ENCODE data around the gene MRTFA. TPM values are rescaled to one million over a fixed set of nuclear protein-coding genes. Genes with fewer than 3 reads are reported as not detected.
"Not testable (repeated sequence)": the region's sequence is repeated elsewhere in the genome, so short reads cannot be mapped to it uniquely, and the experiment has no call there.

Gene MRTFA
- total RNA-seq, 2 experiments from 2014 or later, result 55.3 to 58.9 TPM

- peaks cover 0 to 18% of the 10 kb centered on the region in 2 experiments for H3K27me3 ChIP-seq (ENCODE audit: control insufficient read depth in 1 of 2, insufficient read depth in 2 of 2, low read length in 2 of 2)
- ATAC-seq (ENCODE audit: poor library complexity) (no peak), DNase-seq (no peak)
- Mint-ChIP-seq H3K9me3 (no peaks in the 10 kb centered on the region), H3K27ac (no peak within 1 kb of the TSS), H3K4me3 (no peak within 1 kb of the TSS), H3K36me3 (ENCODE audit: low read depth) (no peaks in the 10 kb centered on the region), H3K27me3 (peaks cover 26% of the 10 kb centered on the region), H3K4me1 (ENCODE audit: low read depth) (peaks cover 13% of the 10 kb centered on the region)
- ChIA-PET POLR2A (interaction anchor here (1.2 kb wide), 1 partner anchor 43 kb away, joined by 4 read pairs; the partner anchor contains the start of gene MRTFA), CTCF (no interaction called here)
- peaks cover 23% of the 10 kb centered on the region for H3K4me1 ChIP-seq (ENCODE audit: insufficient read depth, low read length)
- TF ChIP-seq, protein P1, sequence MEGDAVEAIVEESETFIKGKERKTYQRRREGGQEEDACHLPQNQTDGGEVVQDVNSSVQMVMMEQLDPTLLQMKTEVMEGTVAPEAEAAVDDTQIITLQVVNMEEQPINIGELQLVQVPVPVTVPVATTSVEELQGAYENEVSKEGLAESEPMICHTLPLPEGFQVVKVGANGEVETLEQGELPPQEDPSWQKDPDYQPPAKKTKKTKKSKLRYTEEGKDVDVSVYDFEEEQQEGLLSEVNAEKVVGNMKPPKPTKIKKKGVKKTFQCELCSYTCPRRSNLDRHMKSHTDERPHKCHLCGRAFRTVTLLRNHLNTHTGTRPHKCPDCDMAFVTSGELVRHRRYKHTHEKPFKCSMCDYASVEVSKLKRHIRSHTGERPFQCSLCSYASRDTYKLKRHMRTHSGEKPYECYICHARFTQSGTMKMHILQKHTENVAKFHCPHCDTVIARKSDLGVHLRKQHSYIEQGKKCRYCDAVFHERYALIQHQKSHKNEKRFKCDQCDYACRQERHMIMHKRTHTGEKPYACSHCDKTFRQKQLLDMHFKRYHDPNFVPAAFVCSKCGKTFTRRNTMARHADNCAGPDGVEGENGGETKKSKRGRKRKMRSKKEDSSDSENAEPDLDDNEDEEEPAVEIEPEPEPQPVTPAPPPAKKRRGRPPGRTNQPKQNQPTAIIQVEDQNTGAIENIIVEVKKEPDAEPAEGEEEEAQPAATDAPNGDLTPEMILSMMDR (IDR thresholded peaks at IDR 0.05), result no peak
- intact Hi-C loops (cut with DNase I, micrococcal nuclease), result no loop called here
- no peaks in the 10 kb centered on the region for H3K36me3 ChIP-seq (ENCODE audit: insufficient read depth, low read length)
- H3K27ac ChIP-seq (ENCODE audit: low read depth in 1 of 2, low read length in 2 of 2), result no peak within 1 kb of the TSS
- H3K9me3 ChIP-seq (ENCODE audit: control insufficient read depth in 1 of 2, insufficient read depth in 1 of 2, low read length in 2 of 2), result peaks cover 0 to 7% of the 10 kb centered on the region in 2 experiments
- no peak within 1 kb of the TSS for H3K4me3 ChIP-seq (ENCODE audit: low read length)
Observed at GRCh38 chr22:40679249-40679963, 42.9 kb upstream of the MRTFA start, which contains the start of gene MCHR1. TSS of gene MCHR1 (plus strand) at chr22:40679484. CDS start at chr22:40679653, 169 bp downstream.

- Mint-ChIP-seq H3K27ac (no peak overlapping the region), H3K9me3 (no peaks in the 10 kb centered on the region), H3K27me3 (peaks cover 26% of the 10 kb centered on the region), H3K36me3 (ENCODE audit: low read depth) (no peaks in the 10 kb centered on the region), H3K4me3 (no peak overlapping the region), H3K4me1 (ENCODE audit: low read depth) (peaks cover 13% of the 10 kb centered on the region)
- POLR2A ChIA-PET, result no interaction called here
- DNase-seq (no peak), ATAC-seq (ENCODE audit: poor library complexity) (no peak)
- H3K36me3 ChIP-seq (ENCODE audit: insufficient read depth, low read length), result no peaks in the 10 kb centered on the region
- H3K27me3 ChIP-seq (ENCODE audit: control insufficient read depth in 1 of 2, insufficient read depth in 2 of 2, low read length in 2 of 2), result peaks cover 0 to 18% of the 10 kb centered on the region in 2 experiments
- CTCF ChIA-PET, result no interaction called here
- intact Hi-C loops (cut with DNase I, micrococcal nuclease), result no loop called here
- no peak overlapping the region for H3K27ac ChIP-seq (ENCODE audit: low read depth in 1 of 2, low read length in 2 of 2)
- TF ChIP-seq, protein P1 (IDR thresholded peaks at IDR 0.05), result no peak
- no peak overlapping the region for H3K4me3 ChIP-seq (ENCODE audit: low read length)
- H3K9me3 ChIP-seq (ENCODE audit: control insufficient read depth in 1 of 2, insufficient read depth in 1 of 2, low read length in 2 of 2), result peaks cover 0 to 7% of the 10 kb centered on the region in 2 experiments
- peaks cover 18% of the 10 kb centered on the region for H3K4me1 ChIP-seq (ENCODE audit: insufficient read depth, low read length)
Observed at GRCh38 chr22:40678493-40679248, 42.2 kb upstream of the MRTFA start.

GRCh38 chr22:40676644-40677043, 40.1 kb upstream of the MRTFA start:
- Histone ChIP-seq H3K4me1 (ENCODE audit: insufficient read depth, low read length) (peaks cover 7% of the 10 kb centered on the region), H3K27ac (ENCODE audit: low read depth in 1 of 2, low read length in 2 of 2) (no peak overlapping the region), H3K36me3 (ENCODE audit: insufficient read depth, low read length) (no peaks in the 10 kb centered on the region), H3K27me3 (ENCODE audit: control insufficient read depth in 1 of 2, insufficient read depth in 2 of 2, low read length in 2 of 2) (peaks cover 0 to 18% of the 10 kb centered on the region in 2 experiments), H3K9me3 (ENCODE audit: control insufficient read depth in 1 of 2, insufficient read depth in 1 of 2, low read length in 2 of 2) (peaks cover 0 to 7% of the 10 kb centered on the region in 2 experiments), H3K4me3 (ENCODE audit: low read length) (no peak overlapping the region)
- no peaks in the 10 kb centered on the region for H3K9me3 Mint-ChIP-seq
- H3K4me3 Mint-ChIP-seq, result no peak overlapping the region
- DNase-seq, result no peak
- peaks cover 1% of the 10 kb centered on the region for H3K4me1 Mint-ChIP-seq (ENCODE audit: low read depth)
- no peak for ATAC-seq (ENCODE audit: poor library complexity)
- intact Hi-C loops (cut with DNase I, micrococcal nuclease), result no loop called here
- TF ChIP-seq, protein P1 (IDR thresholded peaks at IDR 0.05), result no peak
- POLR2A ChIA-PET, result interaction anchor here (0.7 kb wide), 1 partner anchor 54 kb away, joined by 3 read pairs; no protein-coding TSS in a partner anchor
- H3K27ac Mint-ChIP-seq, result no peak overlapping the region
- H3K27me3 Mint-ChIP-seq, result peaks cover 21% of the 10 kb centered on the region
- CTCF ChIA-PET, result no interaction called here
- no peaks in the 10 kb centered on the region for H3K36me3 Mint-ChIP-seq (ENCODE audit: low read depth)

- DNase-seq; H3K27ac Mint-ChIP-seq; intact Hi-C loops (cut with DNase I, micrococcal nuclease): not testable (repeated sequence)
Observed at GRCh38 chr22:40676166-40676565, 39.6 kb upstream of the MRTFA start.

More at GRCh38 chr22:40676166-40676565, 39.6 kb upstream of the MRTFA start:
- H3K9me3 Mint-ChIP-seq; CTCF ChIA-PET; H3K4me3 ChIP-seq (ENCODE audit: low read length); H3K9me3 ChIP-seq (ENCODE audit: control insufficient read depth in 1 of 2, insufficient read depth in 1 of 2, low read length in 2 of 2); H3K4me1 Mint-ChIP-seq (ENCODE audit: low read depth); H3K4me3 Mint-ChIP-seq; H3K4me1 ChIP-seq (ENCODE audit: insufficient read depth, low read length); ATAC-seq (ENCODE audit: poor library complexity); H3K27ac ChIP-seq (ENCODE audit: low read depth in 1 of 2, low read length in 2 of 2); H3K36me3 Mint-ChIP-seq (ENCODE audit: low read depth); H3K36me3 ChIP-seq (ENCODE audit: insufficient read depth, low read length): not testable (repeated sequence)
- POLR2A ChIA-PET, result interaction anchor here (1.0 kb wide), 1 partner anchor 39 kb away, joined by 4 read pairs; no protein-coding TSS in a partner anchor
- H3K27me3 Mint-ChIP-seq, result peaks cover 18% of the 10 kb centered on the region
- peaks cover 0 to 18% of the 10 kb centered on the region in 2 experiments for H3K27me3 ChIP-seq (ENCODE audit: control insufficient read depth in 1 of 2, insufficient read depth in 2 of 2, low read length in 2 of 2)

All from CD4-positive, alpha-beta T cell (primary cell).